Liver (tissue), 9 donors: ENCODE measurements around the gene MELK. TPM values are rescaled to one million over a fixed set of nuclear protein-coding genes. Genes with fewer than 3 reads are reported as not detected.

Source experiments
- DNase-seq: peaks from one replicate; pipeline ENCODE4 v3.0.0-alpha.2; 2017; ENCODE audit warnings: low spot score
- H3K27ac ChIP-seq, 2 donors: one replicate each; pipeline ENCODE4 v1.7.0; 2013; ENCODE audit warnings: inconsistent platforms in 2 of 2, low read length in 2 of 2, control low read depth in 1 of 2, low read depth in 1 of 2, mild to moderate bottlenecking in 1 of 2
- H3K27me3 ChIP-seq, 4 donors: one replicate each; pipeline versions ENCODE4 v1.6.1 to v1.7.0; 2013; ENCODE audit warnings: low read length in 3 of 4, inconsistent platforms in 1 of 4, mild to moderate bottlenecking in 1 of 4, moderate library complexity in 1 of 4; ENCODE audit not compliant: control insufficient read depth in 4 of 4, insufficient read depth in 4 of 4
- H3K36me3 ChIP-seq, 4 donors: one replicate each; pipeline versions ENCODE4 v1.6.1 to v1.7.0; 2013; ENCODE audit warnings: low read length in 3 of 4, mild to moderate bottlenecking in 3 of 4, low read depth in 1 of 4, moderate library complexity in 1 of 4; ENCODE audit not compliant: control insufficient read depth in 4 of 4, insufficient read depth in 3 of 4
- H3K4me1 ChIP-seq, 4 donors: one replicate each; pipeline versions ENCODE4 v1.6.1 to v1.7.0; 2013; ENCODE audit warnings: low read length in 3 of 4, mild to moderate bottlenecking in 3 of 4, moderate library complexity in 1 of 4; ENCODE audit not compliant: control insufficient read depth in 4 of 4, insufficient read depth in 4 of 4
- H3K4me3 ChIP-seq, 3 donors: one replicate each; pipeline versions ENCODE4 v1.6.1 to v1.7.0; 2013; ENCODE audit warnings: low read length in 3 of 3, control low read depth in 1 of 3, low read depth in 1 of 3, mild to moderate bottlenecking in 1 of 3
- H3K9ac ChIP-seq, 2 donors: one replicate each; pipeline ENCODE4 v1.7.0; 2013; ENCODE audit warnings: low read length in 2 of 2, mild to moderate bottlenecking in 2 of 2, moderate library complexity in 2 of 2, control low read depth in 1 of 2, low read depth in 1 of 2
- H3K9me3 ChIP-seq, 4 donors: one replicate each; pipeline versions ENCODE4 v1.6.1 to v1.7.0; 2013; ENCODE audit warnings: low read length in 3 of 4; ENCODE audit not compliant: control insufficient read depth in 4 of 4
- EGR1 ChIP-seq, 2 donors: IDR thresholded peaks; 2 replicates each; pipeline ENCODE4 v1.6.1; 2016 to 2018; ENCODE audit warnings: antibody characterized with exemption in 2 of 2, low read depth in 2 of 2
- FOXA1 ChIP-seq: IDR thresholded peaks from 2 replicates; pipeline ENCODE4 v1.6.1; 2016; ENCODE audit warnings: antibody characterized with exemption
- FOXA2 ChIP-seq: IDR thresholded peaks from 2 replicates; pipeline ENCODE4 v1.6.1; 2016; ENCODE audit warnings: antibody characterized with exemption
- GABPA ChIP-seq, 2 donors: IDR thresholded peaks in 1 of 2; conservative IDR thresholded peaks in 1 of 2; 2 replicates each; pipeline ENCODE4 v1.6.1; 2016; ENCODE audit warnings: antibody characterized with exemption in 2 of 2, mild to moderate bottlenecking in 1 of 2, moderate library complexity in 1 of 2
- HNF4A ChIP-seq, 2 donors: conservative IDR thresholded peaks; 2 replicates each; pipeline ENCODE4 v1.6.1; 2016; ENCODE audit warnings: antibody characterized with exemption in 2 of 2, mild to moderate bottlenecking in 2 of 2
- HNF4G ChIP-seq: IDR thresholded peaks from 2 replicates; pipeline ENCODE4 v1.6.1; 2016; ENCODE audit warnings: antibody characterized with exemption
- JUND ChIP-seq, 2 donors: IDR thresholded peaks; 2 replicates each; pipeline ENCODE4 v1.6.1; 2016; ENCODE audit warnings: antibody characterized with exemption in 2 of 2
- MAX ChIP-seq: IDR thresholded peaks from 2 replicates; pipeline ENCODE4 v1.6.1; 2016; ENCODE audit warnings: antibody characterized with exemption
- NR2F2 ChIP-seq: IDR thresholded peaks from 2 replicates; pipeline ENCODE4 v1.6.1; 2016; ENCODE audit warnings: antibody characterized with exemption
- RAD21 ChIP-seq, 2 donors: IDR thresholded peaks; 2 replicates each; pipeline ENCODE4 v1.6.1; 2016; ENCODE audit warnings: antibody characterized with exemption in 2 of 2, mild to moderate bottlenecking in 2 of 2
- REST ChIP-seq: IDR thresholded peaks from 2 replicates; pipeline ENCODE4 v1.6.1; 2016; ENCODE audit warnings: antibody characterized with exemption, mild to moderate bottlenecking
- RXRA ChIP-seq, 2 donors: IDR thresholded peaks; 2 replicates each; pipeline ENCODE4 v1.6.1; 2017 to 2018; ENCODE audit warnings: antibody characterized with exemption in 2 of 2, mild to moderate bottlenecking in 1 of 2
- SP1 ChIP-seq: IDR thresholded peaks from 2 replicates; pipeline ENCODE4 v1.6.1; 2018; ENCODE audit warnings: antibody characterized with exemption, mild to moderate bottlenecking
- TAF1 ChIP-seq: conservative IDR thresholded peaks from 2 replicates; pipeline ENCODE4 v1.6.1; 2016; ENCODE audit warnings: antibody characterized with exemption, mild to moderate bottlenecking
- YY1 ChIP-seq: IDR thresholded peaks from 2 replicates; pipeline ENCODE4 v1.6.1; 2016; ENCODE audit warnings: antibody characterized with exemption, mild to moderate bottlenecking
- WGBS: extraction: QIAGEN DNeasy Blood & Tissue Kit; methylation state at CpG from one replicate; pipeline ENCODE4 v1.1.7; 2013; 5-methylcytosine and 5-hydroxymethylcytosine counted together
- polyA plus RNA-seq, 2 donors: library from polyadenylated mRNA; stranded (reverse) in 1 of 2; unstranded in 1 of 2; fragments of 200-250 nt in 1 of 2; fragments of >200 nt in 1 of 2; fragmentation: Nextera tagmentation in 1 of 2; extraction: Ambion mirVana in 1 of 2; gene quantifications; one replicate each; pipeline versions ENCODE4 v1.2.1 to v1.2.3, GENCODE V29; 2013 to 2015
- total RNA-seq, 2 donors: library from RNA; depleted of rRNA; stranded (reverse); fragments of >200 nt; gene quantifications; one replicate each; pipeline ENCODE4 v1.2.3, GENCODE V29; 2014
- TF ChIP-seq, protein P1 (sequence below): IDR thresholded peaks from 2 replicates; pipeline ENCODE4 v1.6.1; 2016; ENCODE audit warnings: antibody characterized with exemption
- TF ChIP-seq, protein P2 (sequence below): fragments of 150-350 bp; IDR thresholded peaks from 2 replicates; pipeline ENCODE4 v1.5.1; 2017; ENCODE audit warnings: improper control_type of control experiment, low read depth, low read length; ENCODE audit not compliant: missing input control
- donor health status: healthy.
- donor health status: healthy.
- donor health status: healthy.
- donor health status: healthy.
- donor health status: healthy.

Gene MELK
- total and polyA plus RNA-seq, 4 donors = 0.08 to 19.5 (median 1.0) TPM

GRCh38 chr9:36717276-36717675, 144.6 kb downstream of the MELK start:
- Histone ChIP-seq H3K4me1 (no peaks in the 10 kb centered on the region), H3K36me3 (no peaks in the 10 kb centered on the region), H3K4me3 (no peak overlapping the region), H3K27ac (no peak overlapping the region), H3K27me3 (peaks cover 0 to 4% (median under 1%) of the 10 kb centered on the region in 4 donors), H3K9me3 (no peaks in the 10 kb centered on the region), H3K9ac (no peak overlapping the region)
- no peak for TF ChIP-seq FOXA1
- TF ChIP-seq HNF4G = no peak
- no peak for TF ChIP-seq TAF1
- TF ChIP-seq HNF4A (conservative IDR thresholded peaks at IDR 0.05) = no peak
- TF ChIP-seq REST = no peak
- TF ChIP-seq, protein P1, sequence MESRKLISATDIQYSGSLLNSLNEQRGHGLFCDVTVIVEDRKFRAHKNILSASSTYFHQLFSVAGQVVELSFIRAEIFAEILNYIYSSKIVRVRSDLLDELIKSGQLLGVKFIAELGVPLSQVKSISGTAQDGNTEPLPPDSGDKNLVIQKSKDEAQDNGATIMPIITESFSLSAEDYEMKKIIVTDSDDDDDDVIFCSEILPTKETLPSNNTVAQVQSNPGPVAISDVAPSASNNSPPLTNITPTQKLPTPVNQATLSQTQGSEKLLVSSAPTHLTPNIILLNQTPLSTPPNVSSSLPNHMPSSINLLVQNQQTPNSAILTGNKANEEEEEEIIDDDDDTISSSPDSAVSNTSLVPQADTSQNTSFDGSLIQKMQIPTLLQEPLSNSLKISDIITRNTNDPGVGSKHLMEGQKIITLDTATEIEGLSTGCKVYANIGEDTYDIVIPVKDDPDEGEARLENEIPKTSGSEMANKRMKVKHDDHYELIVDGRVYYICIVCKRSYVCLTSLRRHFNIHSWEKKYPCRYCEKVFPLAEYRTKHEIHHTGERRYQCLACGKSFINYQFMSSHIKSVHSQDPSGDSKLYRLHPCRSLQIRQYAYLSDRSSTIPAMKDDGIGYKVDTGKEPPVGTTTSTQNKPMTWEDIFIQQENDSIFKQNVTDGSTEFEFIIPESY = no peak
- no peak for TF ChIP-seq RAD21 (IDR thresholded peaks at IDR 0.05)
- TF ChIP-seq FOXA2 = no peak
- no peak for TF ChIP-seq JUND (IDR thresholded peaks at IDR 0.05)
- no peak for TF ChIP-seq RXRA (IDR thresholded peaks at IDR 0.05)
- no peak for TF ChIP-seq GABPA (IDR thresholded peaks at IDR 0.05 in 1 of 2, conservative IDR thresholded peaks at IDR 0.05 in 1 of 2)
- no peak for TF ChIP-seq SP1
- TF ChIP-seq, protein P2, sequence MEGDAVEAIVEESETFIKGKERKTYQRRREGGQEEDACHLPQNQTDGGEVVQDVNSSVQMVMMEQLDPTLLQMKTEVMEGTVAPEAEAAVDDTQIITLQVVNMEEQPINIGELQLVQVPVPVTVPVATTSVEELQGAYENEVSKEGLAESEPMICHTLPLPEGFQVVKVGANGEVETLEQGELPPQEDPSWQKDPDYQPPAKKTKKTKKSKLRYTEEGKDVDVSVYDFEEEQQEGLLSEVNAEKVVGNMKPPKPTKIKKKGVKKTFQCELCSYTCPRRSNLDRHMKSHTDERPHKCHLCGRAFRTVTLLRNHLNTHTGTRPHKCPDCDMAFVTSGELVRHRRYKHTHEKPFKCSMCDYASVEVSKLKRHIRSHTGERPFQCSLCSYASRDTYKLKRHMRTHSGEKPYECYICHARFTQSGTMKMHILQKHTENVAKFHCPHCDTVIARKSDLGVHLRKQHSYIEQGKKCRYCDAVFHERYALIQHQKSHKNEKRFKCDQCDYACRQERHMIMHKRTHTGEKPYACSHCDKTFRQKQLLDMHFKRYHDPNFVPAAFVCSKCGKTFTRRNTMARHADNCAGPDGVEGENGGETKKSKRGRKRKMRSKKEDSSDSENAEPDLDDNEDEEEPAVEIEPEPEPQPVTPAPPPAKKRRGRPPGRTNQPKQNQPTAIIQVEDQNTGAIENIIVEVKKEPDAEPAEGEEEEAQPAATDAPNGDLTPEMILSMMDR = no peak
- TF ChIP-seq NR2F2 = no peak
- no peak for TF ChIP-seq EGR1 (IDR thresholded peaks at IDR 0.05; ENCODE audit: low read depth in 2 of 2)
- no peak for TF ChIP-seq MAX
- 68% methylated on average over 3 of the region's 3 CpGs for WGBS
- DNase-seq = no peak

DNA sequence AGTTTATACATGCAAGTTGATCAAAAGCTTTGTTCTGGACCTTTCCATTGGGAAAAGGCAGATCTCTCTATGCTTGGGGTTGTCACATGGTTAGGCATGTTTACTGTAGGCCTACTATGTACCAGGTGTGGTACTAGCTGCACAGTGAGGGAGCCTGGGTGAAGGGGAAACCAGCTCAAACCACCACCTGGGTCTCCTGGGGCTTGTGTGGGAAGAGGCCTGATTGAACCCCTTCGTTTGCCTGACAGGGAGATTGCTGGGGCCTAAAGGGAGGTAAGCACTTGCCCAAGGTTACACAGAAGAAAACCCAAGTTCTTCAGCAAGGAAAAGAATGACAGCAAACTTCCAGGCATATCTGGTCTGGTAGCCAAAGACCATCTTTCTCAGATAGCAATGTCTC, 145.9 kb downstream of the MELK start:
- WGBS = 20% methylated on average over 1 of the region's 1 CpG
- Histone ChIP-seq H3K36me3 (no peaks in the 10 kb centered on the region), H3K4me3 (no peak overlapping the region), H3K9ac (no peak overlapping the region), H3K9me3 (no peaks in the 10 kb centered on the region), H3K27ac (no peak overlapping the region), H3K27me3 (peaks cover 0 to 4% (median under 1%) of the 10 kb centered on the region in 4 donors), H3K4me1 (no peaks in the 10 kb centered on the region)
- DNase-seq = no peak
- TF ChIP-seq SP1 (no peak), FOXA1 (no peak), FOXA2 (no peak), JUND (IDR thresholded peaks at IDR 0.05) (no peak), MAX (no peak), YY1 (no peak), HNF4G (no peak), RAD21 (IDR thresholded peaks at IDR 0.05) (no peak)
- TF ChIP-seq, protein P1 = no peak
- TF ChIP-seq, protein P2 = no peak
